HTERT RPE-1 (cell line): ENCODE results near the gene USP48.
"Not testable (repeated sequence)": the region's sequence is repeated elsewhere in the genome, so short reads cannot be mapped to it uniquely, and the experiment has no call there.

ENCODE experiments used
- in situ Hi-C: fragments of 300-500 bp; cut with MboI; formaldehyde crosslinking; loops from 4 replicates; pipeline ENCODE4 v1.14.3; 2020; ENCODE audit warnings: low sequenced_read_pairs

The USP48 gene

GRCh38 chr1:21782868-21783678, at the start of gene USP48:
Gene USP48, minus strand, starts transcription at chr1:21783149. Its CDS starts 192 bp downstream, at chr1:21782957.
- in situ Hi-C loops = no loop called here

- in situ Hi-C loops = no loop called here
Measured at GRCh38 chr1:21831454-21831970, 48.6 kb upstream of the USP48 start.

GRCh38 chr1:21830792-21831453, 48.0 kb upstream of the USP48 start:
- in situ Hi-C loops = no loop called here

- in situ Hi-C loops = no loop called here
Measured at GRCh38 chr1:21829294-21829693, 46.3 kb upstream of the USP48 start.

GRCh38 chr1:21828506-21829210, 45.7 kb upstream of the USP48 start:
- in situ Hi-C loops = no loop called here

- in situ Hi-C loops = no loop called here
Measured at GRCh38 chr1:21828075-21828474, 45.1 kb upstream of the USP48 start.

- in situ Hi-C loops = no loop called here
Measured at GRCh38 chr1:21827141-21827679, 44.3 kb upstream of the USP48 start.

GRCh38 chr1:21826694-21827093, 43.7 kb upstream of the USP48 start:
- in situ Hi-C loops = not testable (repeated sequence)

- in situ Hi-C loops = no loop called here
Measured at GRCh38 chr1:21825393-21825792, 42.4 kb upstream of the USP48 start.

GRCh38 chr1:21824926-21825325, 42.0 kb upstream of the USP48 start:
- in situ Hi-C loops = no loop called here

- in situ Hi-C loops = no loop called here
Measured at GRCh38 chr1:21823980-21824702, 41.2 kb upstream of the USP48 start.

GRCh38 chr1:21823206-21823979, 40.4 kb upstream of the USP48 start:
- in situ Hi-C loops = no loop called here

- in situ Hi-C loops = no loop called here
Measured at GRCh38 chr1:21822349-21822748, 39.4 kb upstream of the USP48 start.

GRCh38 chr1:21821385-21822019, 38.6 kb upstream of the USP48 start:
- in situ Hi-C loops = no loop called here

- in situ Hi-C loops = no loop called here
Measured at GRCh38 chr1:21820597-21821232, 37.8 kb upstream of the USP48 start.

- in situ Hi-C loops = no loop called here
Measured at GRCh38 chr1:21818656-21819055, 35.7 kb upstream of the USP48 start.

- in situ Hi-C loops = no loop called here
Measured at GRCh38 chr1:21816602-21817302, 33.8 kb upstream of the USP48 start.

- in situ Hi-C loops = no loop called here
Measured at GRCh38 chr1:21815724-21816321, 32.9 kb upstream of the USP48 start.
